Left lung (tissue), 10 donors: ENCODE data around the gene CCK. TPM values are rescaled to one million over a fixed set of nuclear protein-coding genes. Genes with fewer than 3 reads are reported as not detected.
"Not testable (repeated sequence)": the region's sequence is repeated elsewhere in the genome, so short reads cannot be mapped to it uniquely, and the experiment has no call there.

Experiments used
- ATAC-seq: fragments of 200-7000 bp; cut with Tn5 transposase; one replicate; pipeline ENCODE4 v1.9.1; 2020; ENCODE audit warnings: moderate library complexity
- DNase-seq, 4 donors: peaks; one replicate each; pipeline ENCODE4 v3.0.0-alpha.2; 2013 to 2020
- H3K27ac ChIP-seq, 2 donors: fragments of 200-600 bp; sonication (generic) in 1 of 2; one replicate each; pipeline versions ENCODE4 v1.5.0 to v1.8.0; 2020 to 2021
- H3K27me3 ChIP-seq, 2 donors: fragments of 200-600 bp; sonication (generic) in 1 of 2; one replicate each; pipeline versions ENCODE4 v1.5.0 to v1.8.0; 2020 to 2021
- H3K36me3 ChIP-seq, 2 donors: fragments of 200-600 bp; sonication (generic) in 1 of 2; one replicate each; pipeline versions ENCODE4 v1.5.0 to v1.8.0; 2020 to 2021
- H3K4me1 ChIP-seq, 2 donors: fragments of 200-600 bp; one replicate each; pipeline ENCODE4 v1.8.0; 2021
- H3K4me3 ChIP-seq, 2 donors: fragments of 200-600 bp; sonication (generic) in 1 of 2; one replicate each; pipeline versions ENCODE4 v1.5.0 to v1.8.0; 2020 to 2021; ENCODE audit warnings: mild to moderate bottlenecking in 1 of 2
- H3K9me3 ChIP-seq, 2 donors: fragments of 200-600 bp; sonication (generic) in 1 of 2; one replicate each; pipeline versions ENCODE4 v1.5.0 to v1.8.0; 2020 to 2021
- intact Hi-C, 2 donors: fragments of 100-400 bp; cut with DNase I; formaldehyde crosslinking; loops; one replicate each; pipeline versions ENCODE4 v1.11.2 to v1.14.2; 2022
- polyA plus RNA-seq, 6 donors: library from polyadenylated mRNA; unstranded; fragments of 120-200 nt; gene quantifications; one replicate each; pipeline ENCODE4 v1.2.1, GENCODE V29; 2013; ENCODE audit not compliant: insufficient read length in 6 of 6
- total RNA-seq, 2 donors: library from RNA; stranded (reverse); fragmentation: NEBNext Ultra II Directional; extraction: Animal tissue kit (Norgen Biotek cat#: 25700); gene quantifications; one replicate each; pipeline ENCODE4 v1.2.1, GENCODE V29; 2021
- TF ChIP-seq, protein P1 (sequence below), 2 donors: fragments of 200-600 bp; sonication (generic) in 1 of 2; IDR thresholded peaks; one replicate each; pipeline versions ENCODE4 v1.5.0 to v1.8.0; 2021; ENCODE audit warnings: antibody characterized with exemption in 2 of 2
- donor health status: DM: no; HTN: yes; CAD: no.
- donor health status: DM: no; HTN: no; CAD: no.

Gene CCK
- total and polyA plus RNA-seq, 8 donors = 0.76 TPM; not detected in 7

DNA sequence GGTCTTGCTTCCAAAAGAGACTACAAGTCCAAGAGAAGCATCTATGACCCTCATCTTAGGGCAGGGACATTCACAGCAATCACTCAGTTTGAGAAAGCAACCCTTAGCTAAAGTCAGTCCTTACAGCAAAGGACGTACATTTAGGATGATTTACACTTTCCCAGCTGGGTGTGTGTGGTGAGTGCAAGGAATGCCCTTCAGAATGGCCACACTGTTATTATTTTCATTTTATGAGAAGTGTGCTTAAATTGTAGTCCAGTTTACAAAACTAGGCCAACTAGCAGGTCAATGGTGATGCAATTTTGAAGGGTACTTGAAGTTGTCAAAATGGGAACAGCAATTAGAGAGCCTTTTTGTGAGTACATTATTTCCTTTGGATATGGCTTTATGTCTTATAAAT, 26.0 kb upstream of the CCK start:
- intact Hi-C loops = no loop called here
- TF ChIP-seq, protein P1, sequence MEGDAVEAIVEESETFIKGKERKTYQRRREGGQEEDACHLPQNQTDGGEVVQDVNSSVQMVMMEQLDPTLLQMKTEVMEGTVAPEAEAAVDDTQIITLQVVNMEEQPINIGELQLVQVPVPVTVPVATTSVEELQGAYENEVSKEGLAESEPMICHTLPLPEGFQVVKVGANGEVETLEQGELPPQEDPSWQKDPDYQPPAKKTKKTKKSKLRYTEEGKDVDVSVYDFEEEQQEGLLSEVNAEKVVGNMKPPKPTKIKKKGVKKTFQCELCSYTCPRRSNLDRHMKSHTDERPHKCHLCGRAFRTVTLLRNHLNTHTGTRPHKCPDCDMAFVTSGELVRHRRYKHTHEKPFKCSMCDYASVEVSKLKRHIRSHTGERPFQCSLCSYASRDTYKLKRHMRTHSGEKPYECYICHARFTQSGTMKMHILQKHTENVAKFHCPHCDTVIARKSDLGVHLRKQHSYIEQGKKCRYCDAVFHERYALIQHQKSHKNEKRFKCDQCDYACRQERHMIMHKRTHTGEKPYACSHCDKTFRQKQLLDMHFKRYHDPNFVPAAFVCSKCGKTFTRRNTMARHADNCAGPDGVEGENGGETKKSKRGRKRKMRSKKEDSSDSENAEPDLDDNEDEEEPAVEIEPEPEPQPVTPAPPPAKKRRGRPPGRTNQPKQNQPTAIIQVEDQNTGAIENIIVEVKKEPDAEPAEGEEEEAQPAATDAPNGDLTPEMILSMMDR (IDR thresholded peaks at IDR 0.05) = no peak
- H3K4me3 ChIP-seq = no peak overlapping the region
- no peak overlapping the region for H3K27ac ChIP-seq
- ATAC-seq (peak; percentile 69), DNase-seq (no peak)
- no peaks in the 10 kb centered on the region for H3K36me3 ChIP-seq
- H3K4me1 ChIP-seq = no peaks in the 10 kb centered on the region
- H3K27me3 ChIP-seq = no peaks in the 10 kb centered on the region
- H3K9me3 ChIP-seq = no peaks in the 10 kb centered on the region

DNA sequence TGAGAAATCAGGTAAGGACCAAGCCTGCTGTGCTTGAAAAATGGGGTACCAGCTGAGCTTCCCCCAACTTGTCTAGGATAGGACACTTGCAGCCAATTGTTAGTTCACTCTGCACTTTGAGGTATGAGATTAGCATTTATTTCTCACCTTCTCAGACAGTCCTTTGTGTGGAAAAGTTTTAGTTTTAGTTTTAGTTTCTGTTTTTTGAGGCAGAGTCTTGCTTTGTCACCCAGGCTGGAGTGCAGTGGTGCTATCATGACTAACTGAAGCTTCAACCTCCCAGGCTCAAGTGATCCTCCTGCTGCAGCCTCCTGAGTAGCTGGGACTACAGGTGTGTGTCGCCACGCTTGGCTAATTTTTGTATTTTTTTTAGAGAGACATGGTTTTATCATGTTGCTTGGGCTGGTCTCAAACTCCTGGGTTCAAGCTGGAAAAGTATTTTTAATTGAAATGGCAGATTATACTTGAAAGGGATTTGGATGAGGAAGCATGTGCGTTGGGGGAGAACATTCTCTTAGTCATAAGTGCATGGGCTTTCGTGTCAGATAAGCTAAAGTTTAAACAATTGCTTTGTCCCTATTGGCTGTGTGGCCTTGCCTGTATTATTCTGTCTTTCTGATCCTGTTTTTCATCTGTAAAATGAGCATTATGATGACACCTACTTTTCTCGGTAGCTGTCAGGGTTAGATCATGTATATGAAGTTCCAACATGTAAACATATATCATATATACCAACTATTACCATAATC, 25.2 kb upstream of the CCK start:
- intact Hi-C loops = no loop called here
- Histone ChIP-seq H3K27ac (no peak overlapping the region), H3K36me3 (no peaks in the 10 kb centered on the region), H3K27me3 (no peaks in the 10 kb centered on the region), H3K4me3 (no peak overlapping the region), H3K9me3 (no peaks in the 10 kb centered on the region), H3K4me1 (no peaks in the 10 kb centered on the region)
- TF ChIP-seq, protein P1 (IDR thresholded peaks at IDR 0.05) = no peak
- ATAC-seq = no peak
- DNase-seq = no peak

DNA sequence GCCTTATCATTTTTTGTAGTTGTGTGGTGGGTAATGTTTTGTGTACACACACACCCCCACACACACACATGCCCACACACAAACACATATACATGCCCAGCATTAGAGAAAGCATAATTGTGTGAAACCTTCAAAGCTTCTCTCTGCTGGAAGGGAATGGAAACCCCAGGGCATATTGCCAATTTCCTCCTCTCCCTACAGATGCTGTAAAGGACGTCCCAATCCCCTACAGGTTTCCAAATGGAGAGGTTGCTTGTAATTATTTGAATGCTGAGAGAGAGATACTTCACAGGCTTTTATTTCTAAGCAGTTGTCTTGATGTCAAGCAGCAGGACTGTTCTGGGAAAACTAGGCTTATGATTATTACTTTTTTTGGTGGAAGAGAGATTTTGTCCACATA, 23.0 kb upstream of the CCK start:
- TF ChIP-seq, protein P1 (IDR thresholded peaks at IDR 0.05) = no peak
- H3K4me1 ChIP-seq = no peaks in the 10 kb centered on the region
- H3K4me3 ChIP-seq = no peak overlapping the region
- no peaks in the 10 kb centered on the region for H3K9me3 ChIP-seq
- H3K27me3 ChIP-seq = no peaks in the 10 kb centered on the region
- no peak for DNase-seq
- H3K27ac ChIP-seq = no peak overlapping the region
- no peaks in the 10 kb centered on the region for H3K36me3 ChIP-seq
- intact Hi-C loops = no loop called here
- no peak for ATAC-seq

DNA sequence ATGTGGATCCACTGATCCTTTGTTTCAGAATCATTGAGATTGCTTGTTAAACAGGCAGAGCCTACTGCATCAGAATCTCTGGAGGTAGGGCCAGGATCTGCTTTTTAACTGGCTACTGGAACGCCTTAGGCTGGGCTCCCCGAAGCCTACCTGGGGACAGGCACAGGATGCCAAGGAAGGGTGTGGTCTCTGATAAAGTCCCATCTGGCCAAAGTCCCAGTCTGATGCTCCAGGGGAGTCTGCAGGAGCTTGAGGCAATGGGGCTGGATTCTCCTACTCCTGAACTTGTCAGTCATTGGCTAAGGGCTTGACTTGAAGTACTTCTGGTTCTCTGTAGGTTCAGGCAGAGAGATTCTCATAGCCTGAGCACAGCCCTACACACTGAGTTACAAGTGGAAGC, 22.4 kb upstream of the CCK start:
- Histone ChIP-seq H3K9me3 (no peaks in the 10 kb centered on the region), H3K4me3 (no peak overlapping the region), H3K4me1 (no peaks in the 10 kb centered on the region), H3K27ac (no peak overlapping the region), H3K27me3 (no peaks in the 10 kb centered on the region), H3K36me3 (no peaks in the 10 kb centered on the region)
- ATAC-seq = peak; percentile 47
- intact Hi-C loops = no loop called here
- TF ChIP-seq, protein P1 (IDR thresholded peaks at IDR 0.05) = no peak
- no peak for DNase-seq

DNA sequence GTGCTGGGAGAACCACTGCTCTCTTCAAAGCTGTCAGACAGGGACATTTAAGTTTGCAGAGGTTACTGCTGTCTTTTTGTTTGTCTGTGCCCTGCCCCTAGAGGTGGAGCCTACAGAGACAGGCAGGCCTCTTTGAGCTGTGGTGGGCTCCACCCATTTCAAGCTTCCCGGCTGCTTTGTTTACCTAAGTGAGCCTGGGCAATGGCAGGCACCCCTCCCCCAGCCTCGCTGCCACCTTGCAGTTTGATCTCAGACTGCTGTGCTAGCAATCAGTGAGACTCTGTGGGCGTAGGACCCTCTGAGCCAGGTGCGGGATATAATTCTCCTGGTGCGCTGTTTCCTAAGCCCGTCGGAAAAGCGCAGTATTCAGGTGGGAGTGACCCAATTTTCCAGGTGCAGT, 21.4 kb upstream of the CCK start:
- ATAC-seq, intact Hi-C loops, H3K27me3 ChIP-seq, DNase-seq, H3K4me3 ChIP-seq, H3K36me3 ChIP-seq, H3K9me3 ChIP-seq, H3K4me1 ChIP-seq, H3K27ac ChIP-seq: not testable (repeated sequence)

DNA sequence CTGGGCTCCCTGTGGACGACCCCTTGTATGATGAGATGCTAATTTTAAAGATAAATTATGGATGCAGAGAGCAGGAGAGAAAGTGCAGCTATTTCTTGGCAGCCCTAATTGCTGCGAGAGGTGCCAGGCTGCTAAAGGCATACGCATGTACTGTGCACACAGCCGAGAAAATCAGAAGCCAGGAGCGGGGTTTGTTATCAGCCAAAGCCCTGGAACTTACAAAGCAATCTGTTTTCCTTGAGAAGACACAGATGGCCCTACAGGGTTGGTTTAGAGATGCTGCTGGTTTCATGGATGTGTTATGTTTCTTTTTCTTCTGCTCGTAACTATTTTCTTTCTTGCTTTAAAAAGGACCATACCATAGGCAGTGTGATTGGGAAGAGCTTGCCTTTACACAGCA, 11.7 kb upstream of the CCK start:
- Histone ChIP-seq H3K9me3 (peaks cover 0 to 13% of the 10 kb centered on the region in 2 donors), H3K27ac (no peak overlapping the region), H3K27me3 (no peaks in the 10 kb centered on the region), H3K4me1 (no peaks in the 10 kb centered on the region), H3K4me3 (no peak overlapping the region), H3K36me3 (no peaks in the 10 kb centered on the region)
- ATAC-seq (no peak), DNase-seq (no peak)
- intact Hi-C loops = no loop called here
- TF ChIP-seq, protein P1 (IDR thresholded peaks at IDR 0.05) = no peak
